ENCODE measurements around the gene PROK2.
A peak's percentile ranks its signal among the peaks of the same experiment; 100 is the strongest.

The PROK2 gene

GRCh38 chr3:71776538-71776937 is 8.4 kb downstream of the PROK2 start:
- Histone ChIP-seq H3K27ac (ENCODE audit: low read depth, low read length) (no peak overlapping the region), H3K9ac (ENCODE audit: low read depth in 1 of 2, low read length in 2 of 2) (no peak overlapping the region), H3K9me3 (ENCODE audit: control insufficient read depth in 1 of 2, low read length in 2 of 2) (no peaks in the 10 kb centered on the region), H3K36me3 (ENCODE audit: control insufficient read depth in 1 of 2, insufficient read depth in 2 of 2, low read length in 2 of 2) (no peaks in the 10 kb centered on the region), H3K4me3 (ENCODE audit: low read depth in 1 of 2, low read length in 2 of 2) (no peak overlapping the region), H3K27me3 (ENCODE audit: control insufficient read depth in 1 of 2, insufficient read depth in 2 of 2, low read length in 2 of 2) (peaks cover 9 to 20% of the 10 kb centered on the region in 2 donors), H3K4me1 (ENCODE audit: control insufficient read depth in 1 of 2, insufficient read depth in 2 of 2, low read length in 2 of 2) (no peaks in the 10 kb centered on the region)

- Histone ChIP-seq H3K9me3 (ENCODE audit: control insufficient read depth in 1 of 2, low read length in 2 of 2) (no peaks in the 10 kb centered on the region), H3K4me3 (ENCODE audit: low read depth in 1 of 2, low read length in 2 of 2) (no peak overlapping the region), H3K36me3 (ENCODE audit: control insufficient read depth in 1 of 2, insufficient read depth in 2 of 2, low read length in 2 of 2) (no peaks in the 10 kb centered on the region), H3K27me3 (ENCODE audit: control insufficient read depth in 1 of 2, insufficient read depth in 2 of 2, low read length in 2 of 2) (peaks cover 0 to 5% of the 10 kb centered on the region in 2 donors), H3K4me1 (ENCODE audit: control insufficient read depth in 1 of 2, insufficient read depth in 2 of 2, low read length in 2 of 2) (no peaks in the 10 kb centered on the region), H3K27ac (ENCODE audit: low read depth, low read length) (no peak overlapping the region), H3K9ac (ENCODE audit: low read depth in 1 of 2, low read length in 2 of 2) (no peak overlapping the region)
Observed at GRCh38 chr3:71771884-71772283, 13.1 kb downstream of the PROK2 start.

GRCh38 chr3:71771126-71771525 is 13.8 kb downstream of the PROK2 start:
- H3K36me3 ChIP-seq (ENCODE audit: control insufficient read depth in 1 of 2, insufficient read depth in 2 of 2, low read length in 2 of 2) = no peaks in the 10 kb centered on the region
- H3K27me3 ChIP-seq (ENCODE audit: control insufficient read depth in 1 of 2, insufficient read depth in 2 of 2, low read length in 2 of 2) = peaks cover 0 to 5% of the 10 kb centered on the region in 2 donors
- no peak overlapping the region for H3K9ac ChIP-seq (ENCODE audit: low read depth in 1 of 2, low read length in 2 of 2)
- no peak overlapping the region for H3K27ac ChIP-seq (ENCODE audit: low read depth, low read length)
- no peaks in the 10 kb centered on the region for H3K9me3 ChIP-seq (ENCODE audit: control insufficient read depth in 1 of 2, low read length in 2 of 2)
- no peak overlapping the region for H3K4me3 ChIP-seq (ENCODE audit: low read depth in 1 of 2, low read length in 2 of 2)
- no peaks in the 10 kb centered on the region for H3K4me1 ChIP-seq (ENCODE audit: control insufficient read depth in 1 of 2, insufficient read depth in 2 of 2, low read length in 2 of 2)

- Histone ChIP-seq H3K9ac (ENCODE audit: low read depth in 1 of 2, low read length in 2 of 2) (no peak overlapping the region), H3K27ac (ENCODE audit: low read depth, low read length) (no peak overlapping the region), H3K36me3 (ENCODE audit: control insufficient read depth in 1 of 2, insufficient read depth in 2 of 2, low read length in 2 of 2) (no peaks in the 10 kb centered on the region), H3K4me1 (ENCODE audit: control insufficient read depth in 1 of 2, insufficient read depth in 2 of 2, low read length in 2 of 2) (no peaks in the 10 kb centered on the region), H3K27me3 (ENCODE audit: control insufficient read depth in 1 of 2, insufficient read depth in 2 of 2, low read length in 2 of 2) (peaks cover 0 to 7% of the 10 kb centered on the region in 2 donors), H3K9me3 (ENCODE audit: control insufficient read depth in 1 of 2, low read length in 2 of 2) (no peaks in the 10 kb centered on the region), H3K4me3 (ENCODE audit: low read depth in 1 of 2, low read length in 2 of 2) (no peak overlapping the region)
Observed at GRCh38 chr3:71763426-71763825, 21.5 kb downstream of the PROK2 start.

GRCh38 chr3:71760140-71760539 is 24.8 kb downstream of the PROK2 start:
- Histone ChIP-seq H3K4me1 (ENCODE audit: control insufficient read depth in 1 of 2, insufficient read depth in 2 of 2, low read length in 2 of 2) (no peaks in the 10 kb centered on the region), H3K4me3 (ENCODE audit: low read depth in 1 of 2, low read length in 2 of 2) (no peak overlapping the region), H3K9ac (ENCODE audit: low read depth in 1 of 2, low read length in 2 of 2) (no peak overlapping the region), H3K27me3 (ENCODE audit: control insufficient read depth in 1 of 2, insufficient read depth in 2 of 2, low read length in 2 of 2) (peaks cover 5 to 11% of the 10 kb centered on the region in 2 donors), H3K27ac (ENCODE audit: low read depth, low read length) (no peak overlapping the region), H3K9me3 (ENCODE audit: control insufficient read depth in 1 of 2, low read length in 2 of 2) (no peaks in the 10 kb centered on the region), H3K36me3 (ENCODE audit: control insufficient read depth in 1 of 2, insufficient read depth in 2 of 2, low read length in 2 of 2) (no peaks in the 10 kb centered on the region)

- Histone ChIP-seq H3K4me3 (ENCODE audit: low read depth in 1 of 2, low read length in 2 of 2) (no peak overlapping the region), H3K27ac (ENCODE audit: low read depth, low read length) (no peak overlapping the region), H3K4me1 (ENCODE audit: control insufficient read depth in 1 of 2, insufficient read depth in 2 of 2, low read length in 2 of 2) (no peaks in the 10 kb centered on the region), H3K9ac (ENCODE audit: low read depth in 1 of 2, low read length in 2 of 2) (no peak overlapping the region), H3K27me3 (ENCODE audit: control insufficient read depth in 1 of 2, insufficient read depth in 2 of 2, low read length in 2 of 2) (peaks cover 10 to 16% of the 10 kb centered on the region in 2 donors), H3K9me3 (ENCODE audit: control insufficient read depth in 1 of 2, low read length in 2 of 2) (no peaks in the 10 kb centered on the region), H3K36me3 (ENCODE audit: control insufficient read depth in 1 of 2, insufficient read depth in 2 of 2, low read length in 2 of 2) (no peaks in the 10 kb centered on the region)
Observed at GRCh38 chr3:71759401-71759800, 25.5 kb downstream of the PROK2 start.

- Histone ChIP-seq H3K27me3 (ENCODE audit: control insufficient read depth in 1 of 2, insufficient read depth in 2 of 2, low read length in 2 of 2) (peaks cover 11 to 18% of the 10 kb centered on the region in 2 donors), H3K9ac (ENCODE audit: low read depth in 1 of 2, low read length in 2 of 2) (no peak overlapping the region), H3K9me3 (ENCODE audit: control insufficient read depth in 1 of 2, low read length in 2 of 2) (no peaks in the 10 kb centered on the region), H3K4me3 (ENCODE audit: low read depth in 1 of 2, low read length in 2 of 2) (no peak overlapping the region), H3K4me1 (ENCODE audit: control insufficient read depth in 1 of 2, insufficient read depth in 2 of 2, low read length in 2 of 2) (no peaks in the 10 kb centered on the region), H3K36me3 (ENCODE audit: control insufficient read depth in 1 of 2, insufficient read depth in 2 of 2, low read length in 2 of 2) (no peaks in the 10 kb centered on the region), H3K27ac (ENCODE audit: low read depth, low read length) (no peak overlapping the region)
Observed at GRCh38 chr3:71758091-71758490, 26.9 kb downstream of the PROK2 start.

- Histone ChIP-seq H3K36me3 (ENCODE audit: control insufficient read depth in 1 of 2, insufficient read depth in 2 of 2, low read length in 2 of 2) (no peaks in the 10 kb centered on the region), H3K4me1 (ENCODE audit: control insufficient read depth in 1 of 2, insufficient read depth in 2 of 2, low read length in 2 of 2) (no peaks in the 10 kb centered on the region), H3K9ac (ENCODE audit: low read depth in 1 of 2, low read length in 2 of 2) (no peak overlapping the region), H3K9me3 (ENCODE audit: control insufficient read depth in 1 of 2, low read length in 2 of 2) (no peaks in the 10 kb centered on the region), H3K27me3 (ENCODE audit: control insufficient read depth in 1 of 2, insufficient read depth in 2 of 2, low read length in 2 of 2) (peaks cover 22 to 27% of the 10 kb centered on the region in 2 donors), H3K4me3 (ENCODE audit: low read depth in 1 of 2, low read length in 2 of 2) (peak overlapping the region in 1 of 2 donors; percentile 71), H3K27ac (ENCODE audit: low read depth, low read length) (no peak overlapping the region)
Observed at GRCh38 chr3:71754610-71755253, 30.2 kb downstream of the PROK2 start.

- H3K36me3 ChIP-seq (ENCODE audit: control insufficient read depth in 1 of 2, insufficient read depth in 2 of 2, low read length in 2 of 2) = no peaks in the 10 kb centered on the region
- no peaks in the 10 kb centered on the region for H3K9me3 ChIP-seq (ENCODE audit: control insufficient read depth in 1 of 2, low read length in 2 of 2)
- no peak within 1 kb of the TSS for H3K27ac ChIP-seq (ENCODE audit: low read depth, low read length)
- no peak within 1 kb of the TSS for H3K9ac ChIP-seq (ENCODE audit: low read depth in 1 of 2, low read length in 2 of 2)
- H3K27me3 ChIP-seq (ENCODE audit: control insufficient read depth in 1 of 2, insufficient read depth in 2 of 2, low read length in 2 of 2) = peaks cover 22 to 27% of the 10 kb centered on the region in 2 donors
- H3K4me1 ChIP-seq (ENCODE audit: control insufficient read depth in 1 of 2, insufficient read depth in 2 of 2, low read length in 2 of 2) = no peaks in the 10 kb centered on the region
- H3K4me3 ChIP-seq (ENCODE audit: low read depth in 1 of 2, low read length in 2 of 2) = peak within 1 kb of the TSS; percentile 26 to 71
Observed at GRCh38 chr3:71753701-71754609, 31.0 kb downstream of the PROK2 start, which contains the start of gene GPR27. Gene GPR27, plus strand, starts transcription at chr3:71753855. Its CDS starts 195 bp downstream, at chr3:71754050.

All from duodenal mucosa (tissue), 2 donors.